Trophoblast cell (in vitro differentiated cells and primary cell): ENCODE data around the gene GPR68.

Source experiments
- DNase-seq, 2 donors: peaks; one replicate each; pipeline ENCODE4 v3.0.0-alpha.2; 2016
- H2AFZ ChIP-seq: 2 replicates; pipeline ENCODE4 v1.6.1; 2013; ENCODE audit warnings: low read length, moderate library complexity, mild to moderate bottlenecking; ENCODE audit not compliant: insufficient read depth, poor library complexity
- H2AK5ac ChIP-seq: 2 replicates; pipeline ENCODE4 v1.6.1; 2013; ENCODE audit warnings: mild to moderate bottlenecking, low read length
- H2BK120ac ChIP-seq: 2 replicates; pipeline ENCODE4 v1.6.1; 2013; ENCODE audit warnings: low read length, mild to moderate bottlenecking, moderate library complexity; ENCODE audit not compliant: insufficient read depth, poor library complexity
- H2BK12ac ChIP-seq: 2 replicates; pipeline ENCODE4 v1.6.1; 2013; ENCODE audit warnings: mild to moderate bottlenecking, low read length, moderate library complexity
- H2BK5ac ChIP-seq: 2 replicates; pipeline ENCODE4 v1.6.1; 2013; ENCODE audit warnings: low read length, low read depth, moderate library complexity, mild to moderate bottlenecking; ENCODE audit not compliant: poor library complexity
- H3K14ac ChIP-seq: 2 replicates; pipeline ENCODE4 v1.6.1; 2013; ENCODE audit warnings: mild to moderate bottlenecking, low read length
- H3K18ac ChIP-seq: 2 replicates; pipeline ENCODE4 v1.6.1; 2013; ENCODE audit warnings: mild to moderate bottlenecking, low read length
- H3K23ac ChIP-seq: 2 replicates; pipeline ENCODE4 v1.6.1; 2013; ENCODE audit warnings: low read length
- H3K27ac ChIP-seq: 2 replicates; pipeline ENCODE4 v1.5.1; 2013; ENCODE audit warnings: low read depth, mild to moderate bottlenecking, inconsistent platforms, low read length, moderate library complexity
- H3K27me3 ChIP-seq: 2 replicates; pipeline ENCODE4 v1.6.1; 2013; ENCODE audit warnings: inconsistent platforms, mild to moderate bottlenecking, low read length, moderate library complexity; ENCODE audit not compliant: insufficient read depth
- H3K36me3 ChIP-seq, 2 experiments: 1 replicate in 1 of 2; 2 replicates in 1 of 2; pipeline ENCODE4 v1.6.1; 2013; ENCODE audit warnings: low read length in 2 of 2, mild to moderate bottlenecking in 2 of 2, moderate library complexity in 1 of 2; ENCODE audit not compliant: insufficient read depth in 2 of 2, control insufficient read depth in 1 of 2
- H3K4ac ChIP-seq: 2 replicates; pipeline ENCODE4 v1.6.1; 2013; ENCODE audit warnings: low read depth, mild to moderate bottlenecking, low read length, moderate library complexity
- H3K4me1 ChIP-seq, 2 experiments: 1 replicate in 1 of 2; 2 replicates in 1 of 2; pipeline ENCODE4 v1.6.1; 2013; ENCODE audit warnings: low read length in 2 of 2, mild to moderate bottlenecking in 2 of 2, moderate library complexity in 1 of 2; ENCODE audit not compliant: insufficient read depth in 2 of 2, control insufficient read depth in 1 of 2
- H3K4me2 ChIP-seq: 2 replicates; pipeline ENCODE4 v1.6.1; 2013; ENCODE audit warnings: inconsistent platforms, mild to moderate bottlenecking, low read length, moderate library complexity
- H3K4me3 ChIP-seq: 2 replicates; pipeline ENCODE4 v1.5.1; 2013; ENCODE audit warnings: mild to moderate bottlenecking, low read depth, low read length, inconsistent platforms
- H3K79me1 ChIP-seq: one replicate; pipeline ENCODE4 v1.6.1; 2013; ENCODE audit warnings: low read length
- H3K79me2 ChIP-seq: 2 replicates; pipeline ENCODE4 v1.6.1; 2013; ENCODE audit warnings: low read length, mild to moderate bottlenecking; ENCODE audit not compliant: control insufficient read depth, insufficient read depth, poor library complexity
- H3K9ac ChIP-seq: 2 replicates; pipeline ENCODE4 v1.6.1; 2013; ENCODE audit warnings: mild to moderate bottlenecking, low read length
- H3K9me3 ChIP-seq: 2 replicates; pipeline ENCODE4 v1.6.1; 2013; ENCODE audit warnings: low read depth, mild to moderate bottlenecking, control low read depth, inconsistent platforms, low read length; ENCODE audit not compliant: insufficient read depth
- H4K12ac ChIP-seq: 2 replicates; pipeline ENCODE4 v1.6.1; 2013; ENCODE audit warnings: low read depth, mild to moderate bottlenecking, low read length, moderate library complexity
- H4K8ac ChIP-seq: 2 replicates; pipeline ENCODE4 v1.6.1; 2013; ENCODE audit warnings: low read depth, mild to moderate bottlenecking, low read length, moderate library complexity
- H4K91ac ChIP-seq: one replicate; pipeline ENCODE4 v1.6.1; 2013; ENCODE audit warnings: low read depth, mild to moderate bottlenecking, low read length, moderate library complexity
- WGBS: extraction: QIAGEN DNeasy Blood & Tissue Kit; methylation state at CpG from one replicate; pipeline ENCODE4 v1.1.7; 2013; ENCODE audit warnings: missing lambda C conversion rate; ENCODE audit not compliant: insufficient read length, insufficient coverage; ENCODE audit errors: extremely low coverage; 5-methylcytosine and 5-hydroxymethylcytosine counted together

Gene GPR68

DNA sequence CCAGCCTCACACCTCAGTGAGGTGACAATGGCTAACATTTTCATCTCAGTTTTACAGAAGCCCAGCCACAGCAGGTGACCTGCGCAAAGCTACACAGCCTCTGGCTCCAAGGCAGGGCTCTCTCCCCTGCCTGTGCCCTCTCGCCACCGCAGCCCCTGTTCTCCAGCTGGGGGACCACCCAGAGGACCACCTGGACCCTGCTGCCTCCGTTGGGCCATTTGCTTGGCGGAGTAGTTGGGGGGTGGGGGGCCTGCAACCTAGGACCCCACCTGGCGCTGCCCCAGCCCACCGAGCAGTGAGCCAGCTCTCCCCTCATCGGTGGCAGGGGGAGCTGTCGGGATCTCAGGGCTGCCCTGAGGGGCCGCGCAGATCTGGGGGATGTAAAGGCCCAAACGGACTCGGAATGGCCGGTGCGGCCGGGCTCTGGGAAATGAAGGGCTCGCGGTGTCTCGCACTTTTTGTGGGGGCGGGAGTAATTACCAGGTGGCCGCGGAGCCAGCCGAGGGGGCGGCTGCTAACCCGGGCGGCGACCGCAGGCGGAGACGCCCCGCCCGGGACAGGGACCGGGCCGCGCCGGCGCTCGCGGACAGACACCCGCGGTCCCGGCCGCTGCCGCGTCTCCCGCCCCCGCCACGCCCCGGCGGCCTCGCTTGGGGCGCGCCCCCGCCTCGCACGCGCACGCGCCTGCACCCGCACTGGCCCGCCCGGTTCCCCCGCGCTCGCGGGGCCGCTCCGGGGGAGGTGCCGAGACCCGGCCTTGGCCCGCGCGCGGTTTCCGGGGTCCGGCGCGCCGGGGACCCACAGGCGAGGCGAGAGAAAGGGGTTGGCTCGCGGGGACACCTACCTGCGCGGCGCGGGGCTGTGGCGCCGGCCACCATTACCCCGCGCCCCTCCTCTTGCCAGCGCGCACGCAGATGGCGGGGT, 8.6 kb upstream of the GPR68 start:
- peaks cover 29 to 52% of the 10 kb centered on the region in 2 experiments for H3K4me1 ChIP-seq
- H3K79me2 ChIP-seq: no peaks in the 10 kb centered on the region
- H3K79me1 ChIP-seq: peaks cover 21% of the 10 kb centered on the region
- peak overlapping the region; percentile 37 for H2BK120ac ChIP-seq
- H2BK12ac ChIP-seq: peak overlapping the region; percentile 27
- WGBS: no CpG with 5 or more reads among the region's 95 CpGs
- peak overlapping the region; percentile 84 for H3K4me2 ChIP-seq
- peak in 1 of 2 donors; percentile 26 for DNase-seq
- H3K14ac ChIP-seq: peak overlapping the region; percentile 31
- H3K27ac ChIP-seq: no peak overlapping the region
- H4K91ac ChIP-seq: peak overlapping the region; percentile 59
- H3K18ac ChIP-seq: peak overlapping the region; percentile 7
- H3K9ac ChIP-seq: peak overlapping the region; percentile 24
- H3K4ac ChIP-seq: peak overlapping the region; percentile 0
- H3K27me3 ChIP-seq: no peaks in the 10 kb centered on the region
- peak overlapping the region; percentile 25 for H2AK5ac ChIP-seq
- H3K36me3 ChIP-seq: no peaks in the 10 kb centered on the region
- no peaks in the 10 kb centered on the region for H3K9me3 ChIP-seq
- no peak overlapping the region for H3K23ac ChIP-seq
- H2AFZ ChIP-seq: peak overlapping the region; percentile 42
- H4K8ac ChIP-seq: peak overlapping the region; percentile 23
- peak overlapping the region; percentile 72 for H3K4me3 ChIP-seq
- no peak overlapping the region for H2BK5ac ChIP-seq
- H4K12ac ChIP-seq: peak overlapping the region; percentile 14

DNA sequence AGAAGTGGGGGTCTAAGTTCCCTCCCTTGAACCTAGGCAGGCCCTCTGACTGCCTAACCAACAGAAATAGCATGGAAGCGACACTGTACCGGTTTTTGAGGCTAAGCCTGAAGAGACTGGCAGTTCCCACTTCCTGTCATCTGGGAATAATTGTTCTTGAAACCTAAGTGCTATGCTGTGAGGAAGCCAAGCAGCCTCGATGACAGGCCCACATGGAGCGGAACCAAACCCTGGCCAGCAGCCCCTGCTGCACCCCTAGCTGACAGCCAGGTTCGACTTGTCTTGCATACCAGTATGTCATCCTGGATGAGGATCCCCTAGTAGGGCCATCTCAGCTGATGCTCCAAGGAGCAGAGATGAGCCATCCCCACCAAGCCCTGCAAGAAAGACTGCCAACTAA, 6.4 kb upstream of the GPR68 start:
- H3K4ac ChIP-seq: no peak overlapping the region
- H3K27me3 ChIP-seq: no peaks in the 10 kb centered on the region
- no peaks in the 10 kb centered on the region for H3K79me2 ChIP-seq
- no peak overlapping the region for H3K23ac ChIP-seq
- H2BK5ac ChIP-seq: no peak overlapping the region
- no peaks in the 10 kb centered on the region for H3K9me3 ChIP-seq
- no peaks in the 10 kb centered on the region for H3K36me3 ChIP-seq
- peaks cover 22 to 34% of the 10 kb centered on the region in 2 experiments for H3K4me1 ChIP-seq
- H2BK12ac ChIP-seq: peak overlapping the region; percentile 9
- peaks cover 14% of the 10 kb centered on the region for H3K79me1 ChIP-seq
- no peak overlapping the region for H2AFZ ChIP-seq
- no peak overlapping the region for H2BK120ac ChIP-seq
- no peak overlapping the region for H3K4me3 ChIP-seq
- no peak overlapping the region for H4K8ac ChIP-seq
- H3K18ac ChIP-seq: no peak overlapping the region
- H4K91ac ChIP-seq: peak overlapping the region; percentile 10
- H4K12ac ChIP-seq: no peak overlapping the region
- no peak overlapping the region for H3K14ac ChIP-seq
- no peak for DNase-seq
- no peak overlapping the region for H2AK5ac ChIP-seq
- peak overlapping the region; percentile 13 for H3K27ac ChIP-seq
- no peak overlapping the region for H3K9ac ChIP-seq
- H3K4me2 ChIP-seq: no peak overlapping the region
- no CpG with 5 or more reads among the region's 5 CpGs for WGBS

DNA sequence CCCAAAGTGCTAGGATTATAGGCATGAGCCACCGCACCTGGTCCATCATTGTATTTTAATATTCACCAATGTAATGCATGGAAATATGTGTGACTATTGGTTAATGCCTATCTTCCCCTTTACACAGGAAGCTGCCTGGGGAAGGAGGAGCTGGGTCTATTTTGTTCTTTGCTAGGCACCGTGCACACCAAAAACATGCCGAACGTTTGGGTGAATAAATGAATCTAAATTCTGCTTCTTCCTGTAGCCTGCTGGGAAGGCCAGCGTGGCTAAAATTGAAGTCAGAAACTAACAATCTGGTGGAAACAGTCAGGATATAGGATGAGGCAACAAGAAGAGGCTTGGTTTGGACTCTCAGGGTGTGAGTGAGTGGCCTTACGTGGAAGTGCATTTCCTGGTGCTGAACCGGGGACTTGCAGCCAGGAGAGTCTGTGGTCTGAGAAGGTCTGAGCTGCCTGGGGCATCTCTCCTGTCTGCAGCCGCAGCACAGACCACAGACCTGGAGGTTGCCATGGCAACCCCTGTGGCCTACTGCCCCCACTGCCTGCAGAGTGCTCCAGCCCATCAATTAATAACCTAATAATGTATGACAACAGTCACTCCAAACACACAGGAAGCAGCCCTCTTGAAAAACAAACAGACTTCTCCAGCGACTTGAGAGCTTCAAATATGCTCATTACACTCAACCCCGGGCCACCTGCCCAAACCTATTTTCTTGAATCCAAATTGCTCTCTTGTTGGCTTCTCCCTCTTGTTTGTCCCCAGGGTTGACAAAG, 5.5 kb upstream of the GPR68 start:
- Histone ChIP-seq H3K4me1 (peaks cover 22 to 30% of the 10 kb centered on the region in 2 experiments), H3K9ac (no peak overlapping the region), H2BK12ac (peak overlapping the region; percentile 15), H3K36me3 (no peaks in the 10 kb centered on the region), H2AFZ (no peak overlapping the region), H3K4ac (no peak overlapping the region), H3K27me3 (no peaks in the 10 kb centered on the region), H4K8ac (no peak overlapping the region), H3K79me2 (no peaks in the 10 kb centered on the region), H3K79me1 (peaks cover 12% of the 10 kb centered on the region), H2AK5ac (no peak overlapping the region), H3K4me2 (peak overlapping the region; percentile 20), H3K18ac (no peak overlapping the region), H3K27ac (peak overlapping the region; percentile 48), H3K4me3 (no peak overlapping the region), H4K12ac (no peak overlapping the region), H2BK5ac (no peak overlapping the region), H2BK120ac (no peak overlapping the region), H3K9me3 (no peaks in the 10 kb centered on the region), H3K14ac (no peak overlapping the region), H3K23ac (no peak overlapping the region), H4K91ac (peak overlapping the region; percentile 45)
- no CpG with 5 or more reads among the region's 10 CpGs for WGBS
- no peak for DNase-seq

DNA sequence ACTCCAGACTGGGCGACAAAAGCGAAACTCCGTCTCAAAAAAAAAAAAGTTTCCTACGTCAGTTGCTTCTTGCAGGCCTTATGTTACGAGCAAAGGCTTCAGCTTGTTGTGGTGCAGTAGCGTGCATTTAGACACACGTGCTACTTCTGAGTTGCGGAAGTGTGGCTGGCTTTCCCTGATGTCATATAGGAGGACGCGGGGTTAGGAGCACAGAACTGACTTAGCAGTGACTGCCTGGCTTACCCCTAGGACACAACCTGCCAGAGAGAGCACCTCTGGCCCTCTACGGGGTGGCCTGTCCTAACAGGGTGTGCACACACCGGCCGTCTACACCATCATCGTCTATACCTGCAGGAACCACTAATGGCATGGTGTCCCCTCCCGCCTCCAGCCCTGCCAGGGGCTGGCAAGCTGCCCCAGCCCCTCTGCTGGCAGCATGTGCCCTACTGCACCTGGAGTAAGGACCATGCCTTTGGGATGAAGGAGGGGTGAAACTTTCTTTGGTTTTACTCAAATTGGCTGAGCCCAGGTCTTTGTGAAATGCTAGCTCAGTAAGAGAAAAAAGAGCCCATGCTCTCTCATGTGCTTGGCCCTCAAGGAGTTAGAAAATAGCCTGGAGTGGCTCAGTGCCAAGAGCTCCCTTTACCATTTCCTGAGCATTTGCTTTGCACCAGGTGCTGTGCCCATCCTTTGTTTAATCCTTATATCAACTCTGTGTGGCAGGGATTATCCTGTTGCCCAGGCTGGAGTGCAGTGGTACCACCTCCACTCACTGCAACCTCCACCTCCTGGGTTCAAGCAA, 1.7 kb upstream of the GPR68 start:
- Histone ChIP-seq H3K79me1 (peaks cover 2% of the 10 kb centered on the region), H2BK5ac (no peak overlapping the region), H3K4me3 (no peak overlapping the region), H3K27ac (no peak overlapping the region), H3K9ac (no peak overlapping the region), H3K23ac (no peak overlapping the region), H3K4me2 (no peak overlapping the region), H2AFZ (no peak overlapping the region), H3K18ac (no peak overlapping the region), H4K91ac (no peak overlapping the region), H3K9me3 (no peaks in the 10 kb centered on the region), H3K4me1 (peaks cover 10 to 13% of the 10 kb centered on the region in 2 experiments), H2AK5ac (no peak overlapping the region), H2BK12ac (no peak overlapping the region), H4K12ac (no peak overlapping the region), H3K79me2 (no peaks in the 10 kb centered on the region), H3K14ac (no peak overlapping the region), H3K36me3 (no peaks in the 10 kb centered on the region), H2BK120ac (no peak overlapping the region), H4K8ac (no peak overlapping the region), H3K27me3 (no peaks in the 10 kb centered on the region), H3K4ac (no peak overlapping the region)
- no CpG with 5 or more reads among the region's 15 CpGs for WGBS
- DNase-seq: no peak
